Loucy (cell line): ENCODE data around the gene CSF3R.

ENCODE experiments used
- H2AFZ ChIP-seq: fragments of 200-600 bp; sonication (generic); 2 replicates; pipeline ENCODE4 v1.6.0; 2016; ENCODE audit warnings: antibody characterized with exemption, mild to moderate bottlenecking, low read length, moderate library complexity
- H3F3A ChIP-seq: fragments of 200-600 bp; 2 replicates; pipeline ENCODE4 v1.6.0; 2016; ENCODE audit warnings: antibody characterized with exemption, low read depth, mild to moderate bottlenecking
- H3K27me3 ChIP-seq: fragments of 200-600 bp; sonication (generic); 2 replicates; pipeline ENCODE4 v1.6.1; 2014; ENCODE audit warnings: low read length, mild to moderate bottlenecking; ENCODE audit not compliant: insufficient read depth, poor library complexity, severe bottlenecking
- H3K36me3 ChIP-seq: fragments of 200-600 bp; sonication (generic); 2 replicates; pipeline ENCODE4 v1.6.1; 2016; ENCODE audit warnings: low read length; ENCODE audit not compliant: insufficient read depth
- H3K4me1 ChIP-seq: fragments of 200-600 bp; sonication (generic); 2 replicates; pipeline ENCODE4 v1.5.1; 2014; ENCODE audit warnings: low read length, mild to moderate bottlenecking; ENCODE audit not compliant: insufficient read depth, poor library complexity, severe bottlenecking
- H3K4me2 ChIP-seq: fragments of 200-600 bp; sonication (generic); 2 replicates; pipeline ENCODE4 v1.6.0; 2014; ENCODE audit warnings: antibody characterized with exemption, low read length, low read depth, mild to moderate bottlenecking; ENCODE audit not compliant: poor library complexity, severe bottlenecking
- H3K4me3 ChIP-seq: fragments of 200-600 bp; sonication (generic); 2 replicates; pipeline ENCODE4 v1.5.1; 2014; ENCODE audit warnings: low read length, mild to moderate bottlenecking, mixed read lengths; ENCODE audit not compliant: poor library complexity, severe bottlenecking
- H3K79me2 ChIP-seq: fragments of 200-600 bp; sonication (generic); 2 replicates; pipeline ENCODE4 v1.6.1; 2014; ENCODE audit warnings: low read length; ENCODE audit not compliant: insufficient read depth
- H3K9ac ChIP-seq: fragments of 200-600 bp; sonication (generic); 2 replicates; pipeline ENCODE4 v1.6.0; 2014; ENCODE audit warnings: mild to moderate bottlenecking, low read depth, low read length, moderate library complexity; ENCODE audit not compliant: poor library complexity, severe bottlenecking
- H3K9me2 ChIP-seq: fragments of 200-600 bp; sonication (generic); replicated peaks from 2 replicates; pipeline ENCODE4 v1.6.1; 2016; ENCODE audit warnings: low read depth, low read length, mixed read lengths
- H3K9me3 ChIP-seq: fragments of 200-600 bp; sonication (generic); 2 replicates; pipeline ENCODE4 v1.6.1; 2014; ENCODE audit warnings: mild to moderate bottlenecking, antibody characterized with exemption, low read length, low read depth; ENCODE audit not compliant: insufficient read depth
- H4K20me1 ChIP-seq: fragments of 200-600 bp; sonication (generic); 2 replicates; pipeline ENCODE4 v1.6.0; 2014; ENCODE audit warnings: antibody characterized with exemption, low read length, mild to moderate bottlenecking; ENCODE audit not compliant: insufficient read depth, poor library complexity, severe bottlenecking
- EZH2phosphoT487 ChIP-seq: fragments of 200-600 bp; IDR thresholded peaks from 2 replicates; pipeline ENCODE4 v1.6.1; 2018; ENCODE audit warnings: antibody characterized with exemption, mild to moderate bottlenecking, moderate library complexity, borderline replicate concordance
- TF ChIP-seq, protein P1 (sequence below): fragments of 200-600 bp; sonication (generic); conservative IDR thresholded peaks from 2 replicates; pipeline ENCODE4 v1.5.1; 2014; ENCODE audit warnings: mild to moderate bottlenecking, antibody characterized with exemption, low read length

CSF3R gene

DNA sequence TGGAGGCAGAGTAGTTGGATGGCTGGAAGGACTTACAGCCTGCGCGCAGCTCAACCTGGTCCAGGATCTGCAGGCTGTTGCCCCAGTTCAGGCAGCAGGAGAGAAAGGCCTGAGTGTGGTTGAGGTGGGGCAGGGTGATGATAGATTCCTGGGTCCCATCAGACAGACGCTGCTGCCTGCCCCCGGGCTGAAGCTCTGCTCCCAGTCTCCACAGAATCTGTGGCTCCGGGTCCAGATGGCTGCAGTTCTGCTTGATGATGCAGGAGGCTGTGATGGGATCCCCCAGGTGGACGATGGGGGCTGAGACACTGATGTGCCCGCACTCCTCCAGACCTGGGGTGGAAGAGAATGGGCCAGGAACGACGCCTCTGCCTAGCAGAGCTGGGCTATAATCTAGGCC lies 7.4 kb downstream of the CSF3R start:
- H3K9me2 ChIP-seq = no peaks in the 10 kb centered on the region
- H2AFZ ChIP-seq = no peak overlapping the region
- no peaks in the 10 kb centered on the region for H4K20me1 ChIP-seq
- H3K4me1 ChIP-seq = no peaks in the 10 kb centered on the region
- no peaks in the 10 kb centered on the region for H3K36me3 ChIP-seq
- H3F3A ChIP-seq = no peaks in the 10 kb centered on the region
- no peaks in the 10 kb centered on the region for H3K9me3 ChIP-seq
- no peak overlapping the region for H3K4me3 ChIP-seq
- TF ChIP-seq, protein P1, sequence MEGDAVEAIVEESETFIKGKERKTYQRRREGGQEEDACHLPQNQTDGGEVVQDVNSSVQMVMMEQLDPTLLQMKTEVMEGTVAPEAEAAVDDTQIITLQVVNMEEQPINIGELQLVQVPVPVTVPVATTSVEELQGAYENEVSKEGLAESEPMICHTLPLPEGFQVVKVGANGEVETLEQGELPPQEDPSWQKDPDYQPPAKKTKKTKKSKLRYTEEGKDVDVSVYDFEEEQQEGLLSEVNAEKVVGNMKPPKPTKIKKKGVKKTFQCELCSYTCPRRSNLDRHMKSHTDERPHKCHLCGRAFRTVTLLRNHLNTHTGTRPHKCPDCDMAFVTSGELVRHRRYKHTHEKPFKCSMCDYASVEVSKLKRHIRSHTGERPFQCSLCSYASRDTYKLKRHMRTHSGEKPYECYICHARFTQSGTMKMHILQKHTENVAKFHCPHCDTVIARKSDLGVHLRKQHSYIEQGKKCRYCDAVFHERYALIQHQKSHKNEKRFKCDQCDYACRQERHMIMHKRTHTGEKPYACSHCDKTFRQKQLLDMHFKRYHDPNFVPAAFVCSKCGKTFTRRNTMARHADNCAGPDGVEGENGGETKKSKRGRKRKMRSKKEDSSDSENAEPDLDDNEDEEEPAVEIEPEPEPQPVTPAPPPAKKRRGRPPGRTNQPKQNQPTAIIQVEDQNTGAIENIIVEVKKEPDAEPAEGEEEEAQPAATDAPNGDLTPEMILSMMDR = no peak
- TF ChIP-seq EZH2phosphoT487 = no peak
- H3K27me3 ChIP-seq = no peaks in the 10 kb centered on the region
- no peak overlapping the region for H3K4me2 ChIP-seq
- H3K79me2 ChIP-seq = no peaks in the 10 kb centered on the region
- H3K9ac ChIP-seq = no peak overlapping the region

DNA sequence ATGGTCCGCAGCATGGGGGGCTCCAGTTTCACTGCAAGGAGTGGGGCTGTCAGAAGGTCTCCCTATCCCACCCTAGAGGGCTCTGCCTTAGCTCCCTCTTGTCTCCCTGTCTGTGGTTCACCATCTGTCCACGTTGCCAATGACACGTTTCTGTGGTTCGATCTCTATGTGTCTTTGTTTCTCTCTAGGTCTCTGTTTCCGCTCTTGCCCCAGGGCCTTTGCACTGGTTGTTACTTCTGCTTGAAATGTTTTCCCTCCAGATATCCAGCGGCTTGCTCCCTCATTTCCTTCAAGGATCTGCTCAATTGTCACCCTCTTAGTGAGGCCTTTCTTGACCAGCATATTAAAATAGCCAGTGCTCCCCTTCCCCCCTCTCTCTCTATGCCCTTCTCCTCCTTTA lies 10.1 kb downstream of the CSF3R start:
- Histone ChIP-seq H3K9me2 (no peaks in the 10 kb centered on the region), H4K20me1 (no peaks in the 10 kb centered on the region), H3K9me3 (no peaks in the 10 kb centered on the region), H3K79me2 (no peaks in the 10 kb centered on the region), H3F3A (no peaks in the 10 kb centered on the region), H3K4me1 (no peaks in the 10 kb centered on the region), H2AFZ (no peak overlapping the region), H3K9ac (no peak overlapping the region), H3K4me3 (no peak overlapping the region), H3K27me3 (no peaks in the 10 kb centered on the region), H3K4me2 (no peak overlapping the region), H3K36me3 (no peaks in the 10 kb centered on the region)
- TF ChIP-seq, protein P1 = no peak
- TF ChIP-seq EZH2phosphoT487 = no peak

DNA sequence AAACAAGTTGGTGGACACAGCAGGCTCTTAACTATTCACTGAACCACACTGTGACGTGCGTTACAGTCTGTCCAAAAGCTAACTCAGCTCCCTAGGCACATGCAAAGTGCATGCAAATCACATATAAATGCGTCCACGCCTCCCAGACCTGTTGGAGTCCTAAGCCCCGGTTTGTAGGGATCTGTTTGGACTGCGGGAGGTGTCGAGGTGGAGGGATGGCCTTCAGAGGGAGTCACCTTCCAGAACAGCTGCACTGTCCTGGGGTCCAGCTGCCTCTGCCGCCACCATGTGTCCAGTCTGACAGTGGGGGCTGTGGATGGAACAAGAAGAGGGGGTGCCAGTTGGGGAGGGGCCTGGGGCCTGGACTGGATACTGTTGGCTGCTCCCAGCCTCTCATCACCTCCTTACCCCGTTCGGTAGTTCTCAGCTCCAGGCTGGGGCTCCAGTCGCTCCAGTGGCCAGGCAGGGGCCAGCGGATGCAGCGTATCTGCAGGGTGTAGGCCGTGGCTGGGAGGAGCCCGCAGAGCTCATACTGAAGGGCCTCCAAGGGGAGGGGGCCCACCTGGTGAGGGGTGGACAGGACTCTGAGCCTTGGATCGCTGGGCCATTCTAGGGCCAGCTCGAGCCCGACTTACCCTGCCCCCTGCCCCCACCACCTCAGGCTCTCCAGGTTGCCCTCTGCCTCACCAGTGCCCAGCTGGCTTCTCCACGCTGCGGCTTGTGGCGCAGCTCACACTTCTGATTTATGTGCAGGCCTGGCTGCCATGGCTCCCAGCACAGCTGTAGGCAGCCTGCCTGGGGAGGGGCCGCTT lies 10.7 kb downstream of the CSF3R start:
- no peaks in the 10 kb centered on the region for H3K4me1 ChIP-seq
- H4K20me1 ChIP-seq = no peaks in the 10 kb centered on the region
- H3K9ac ChIP-seq = no peak overlapping the region
- no peaks in the 10 kb centered on the region for H3K79me2 ChIP-seq
- no peaks in the 10 kb centered on the region for H3K36me3 ChIP-seq
- H2AFZ ChIP-seq = no peak overlapping the region
- H3K4me3 ChIP-seq = no peak overlapping the region
- H3K27me3 ChIP-seq = no peaks in the 10 kb centered on the region
- H3F3A ChIP-seq = no peaks in the 10 kb centered on the region
- H3K9me2 ChIP-seq = no peaks in the 10 kb centered on the region
- TF ChIP-seq, protein P1 = no peak
- TF ChIP-seq EZH2phosphoT487 = no peak
- H3K4me2 ChIP-seq = no peak overlapping the region
- no peaks in the 10 kb centered on the region for H3K9me3 ChIP-seq
